Testis (tissue), 5 donors: ENCODE data around the gene EIF4B. TPM values are rescaled to one million over a fixed set of nuclear protein-coding genes. Genes with fewer than 3 reads are reported as not detected.
A peak's percentile ranks its signal among the peaks of the same experiment; 100 is the strongest.

Experiments used
- DNase-seq: peaks from one replicate; pipeline ENCODE4 v3.0.0-alpha.2; 2019
- H3K27ac ChIP-seq, 2 donors: fragments of 200-600 bp; sonication (generic); one replicate each; pipeline ENCODE4 v1.5.1; 2019
- H3K27me3 ChIP-seq: fragments of 200-600 bp; sonication (generic); one replicate; pipeline ENCODE4 v1.5.1; 2019
- H3K36me3 ChIP-seq: fragments of 200-600 bp; sonication (generic); one replicate; pipeline ENCODE4 v1.5.1; 2017; ENCODE audit warnings: low read depth; ENCODE audit errors: missing control alignments
- H3K4me1 ChIP-seq: fragments of 200-600 bp; sonication (generic); one replicate; pipeline ENCODE4 v1.5.1; 2019
- H3K4me3 ChIP-seq, 2 donors: fragments of 200-600 bp; sonication (generic); one replicate each; pipeline ENCODE4 v1.5.1; 2017 to 2019
- H3K9me3 ChIP-seq: fragments of 200-600 bp; sonication (generic); one replicate; pipeline ENCODE4 v1.5.1; 2017
- CTCF ChIP-seq, 3 experiments: fragments of 450-650 bp in 2 of 3; fragments of 200-600 bp in 1 of 3; sonication (generic) in 1 of 3; IDR thresholded peaks; one replicate each; pipeline ENCODE4 v1.5.1; 2016 to 2019; ENCODE audit warnings: antibody characterized with exemption in 3 of 3, mild to moderate bottlenecking in 2 of 3, moderate library complexity in 1 of 3
- POLR2A ChIP-seq: fragments of 450-650 bp; IDR thresholded peaks from one replicate; pipeline ENCODE4 v1.6.1; 2017; ENCODE audit warnings: antibody characterized with exemption, mild to moderate bottlenecking, moderate library complexity
- WGBS, 2 donors: methylation state at CpG; one replicate each; pipeline ENCODE4 v1.1.5; 2018; 5-methylcytosine and 5-hydroxymethylcytosine counted together
- intact Hi-C: fragments of 100-400 bp; cut with DNase I; formaldehyde crosslinking; loops from one replicate; pipeline ENCODE4 v1.15.1; 2023; ENCODE audit warnings: low total_unique reads
- long read RNA-seq, 2 donors: transcript quantifications; one replicate each; lab custom pipeline, GENCODE V29; 2026
- polyA plus RNA-seq: library from polyadenylated mRNA; stranded (reverse); fragments of 350-450 nt; fragmentation: Illumina TruSeq; extraction: RNeasy Lipid Tissue Mini Kit (QIAGEN cat#74804); gene quantifications from one replicate; pipeline ENCODE4 v1.2.3, GENCODE V29; 2014; ENCODE audit warnings: low read depth, low replicate concordance; ENCODE audit not compliant: insufficient read depth
- total RNA-seq, 2 donors: library from RNA; depleted of rRNA; stranded (reverse); fragments of >200 nt; gene quantifications; one replicate each; pipeline ENCODE4 v1.2.3, GENCODE V29; 2016

The EIF4B gene, protein sequence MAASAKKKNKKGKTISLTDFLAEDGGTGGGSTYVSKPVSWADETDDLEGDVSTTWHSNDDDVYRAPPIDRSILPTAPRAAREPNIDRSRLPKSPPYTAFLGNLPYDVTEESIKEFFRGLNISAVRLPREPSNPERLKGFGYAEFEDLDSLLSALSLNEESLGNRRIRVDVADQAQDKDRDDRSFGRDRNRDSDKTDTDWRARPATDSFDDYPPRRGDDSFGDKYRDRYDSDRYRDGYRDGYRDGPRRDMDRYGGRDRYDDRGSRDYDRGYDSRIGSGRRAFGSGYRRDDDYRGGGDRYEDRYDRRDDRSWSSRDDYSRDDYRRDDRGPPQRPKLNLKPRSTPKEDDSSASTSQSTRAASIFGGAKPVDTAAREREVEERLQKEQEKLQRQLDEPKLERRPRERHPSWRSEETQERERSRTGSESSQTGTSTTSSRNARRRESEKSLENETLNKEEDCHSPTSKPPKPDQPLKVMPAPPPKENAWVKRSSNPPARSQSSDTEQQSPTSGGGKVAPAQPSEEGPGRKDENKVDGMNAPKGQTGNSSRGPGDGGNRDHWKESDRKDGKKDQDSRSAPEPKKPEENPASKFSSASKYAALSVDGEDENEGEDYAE
- total RNA-seq (100 to 1,000 TPM; 219 to 305 TPM), polyA plus RNA-seq (249 TPM)
- long read RNA-seq, donor 1, full-length matches to known transcripts: 48 of 106 reads
- long read RNA-seq, donor 1, partial matches to known transcripts: 58 of 106 reads
- long read RNA-seq, donor 1, other reads (novel, unspliced or antisense): 0 of 106 reads
- long read RNA-seq, donor 2, full-length matches to known transcripts: 44 of 79 reads
- long read RNA-seq, donor 2, partial matches to known transcripts: 35 of 79 reads
- long read RNA-seq, donor 2, other reads (novel, unspliced or antisense): 0 of 79 reads

- no peaks in the 10 kb centered on the region for H3K36me3 ChIP-seq
- peak; percentile 100 for DNase-seq
- intact Hi-C loops: no loop called here
- TF ChIP-seq POLR2A (peak; percentile 9), CTCF (IDR thresholded peaks at IDR 0.05) (no peak)
- H3K27me3 ChIP-seq: no peaks in the 10 kb centered on the region
- peaks cover 34% of the 10 kb centered on the region for H3K4me1 ChIP-seq
- H3K27ac ChIP-seq: peak within 1 kb of the TSS; percentile 97 to 98
- H3K9me3 ChIP-seq: no peaks in the 10 kb centered on the region
- WGBS, 2 donors: 0% methylated on average over 59 to 64 of the region's 64 CpGs
- H3K4me3 ChIP-seq: peak within 1 kb of the TSS; percentile 97 to 99
Measured at GRCh38 chr12:53005986-53006809, at the start of gene EIF4B. Gene EIF4B (plus strand): TSS chr12:53006456. CDS start chr12:53006484, 28 bp downstream.

DNA sequence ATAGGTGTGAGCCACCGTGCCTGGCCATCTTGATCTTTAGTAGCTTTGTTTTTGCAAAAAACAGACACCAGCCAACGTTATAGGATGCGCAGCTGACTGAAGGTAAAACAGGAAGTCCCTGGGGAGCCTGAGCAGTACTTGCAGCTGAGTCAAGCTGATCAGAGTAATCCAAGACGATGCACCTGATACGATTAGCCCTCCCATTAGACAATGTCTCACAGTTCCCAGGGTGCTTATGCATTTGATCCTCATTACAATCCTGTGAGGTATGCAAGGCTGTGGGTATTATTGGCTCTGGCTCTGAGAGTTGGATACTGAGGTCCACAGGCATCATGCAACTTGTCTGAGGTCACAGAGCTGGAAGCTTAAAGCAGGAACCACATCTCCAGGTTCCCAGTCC, 49.3 kb upstream of the EIF4B start:
- DNase-seq: no peak
- intact Hi-C loops: no loop called here
- H3K27me3 ChIP-seq: no peaks in the 10 kb centered on the region

GRCh38 chr12:52964556-52965336, 41.5 kb upstream of the EIF4B start:
- WGBS, 2 donors: 37 to 38% methylated on average over 14 to 19 of the region's 19 CpGs
- no peaks in the 10 kb centered on the region for H3K9me3 ChIP-seq
- H3K27me3 ChIP-seq: no peaks in the 10 kb centered on the region
- H3K4me3 ChIP-seq: peak overlapping the region in 1 of 2 donors; percentile 47
- H3K36me3 ChIP-seq: no peaks in the 10 kb centered on the region
- H3K27ac ChIP-seq: no peak overlapping the region
- TF ChIP-seq CTCF (IDR thresholded peaks at IDR 0.05) (no peak), POLR2A (no peak)
- peak; percentile 33 for DNase-seq
- H3K4me1 ChIP-seq: no peaks in the 10 kb centered on the region
- intact Hi-C loops: no loop called here

More for the DNA sequence above, 49.3 kb upstream of the EIF4B start:
- TF ChIP-seq POLR2A (no peak), CTCF (IDR thresholded peaks at IDR 0.05) (no peak)
- H3K4me3 ChIP-seq: no peak overlapping the region
- H3K36me3 ChIP-seq: no peaks in the 10 kb centered on the region
- no peaks in the 10 kb centered on the region for H3K4me1 ChIP-seq
- WGBS, 2 donors: 64 to 81% methylated on average over 5 of the region's 5 CpGs
- H3K9me3 ChIP-seq: no peaks in the 10 kb centered on the region
- H3K27ac ChIP-seq: no peak overlapping the region

DNA sequence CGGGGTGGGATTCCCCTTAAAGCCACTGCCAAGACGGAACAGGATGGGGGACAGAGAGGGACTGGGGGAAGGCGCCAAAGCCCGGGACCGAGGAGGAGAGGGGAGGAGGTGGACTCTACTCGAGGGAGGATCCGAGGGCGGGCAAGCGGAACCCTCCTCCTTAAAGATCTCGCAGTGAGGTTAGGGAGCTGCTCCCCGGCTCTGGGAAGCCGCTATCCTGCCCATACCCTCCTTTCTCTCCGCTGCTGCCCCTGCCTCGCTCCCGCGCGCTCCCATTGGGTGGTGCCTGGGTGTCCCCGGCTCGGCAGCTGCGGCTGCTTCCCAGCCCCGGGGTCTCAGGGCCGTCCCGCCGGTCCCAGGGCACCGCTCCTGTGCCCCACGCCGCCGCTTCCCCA, 40.9 kb upstream of the EIF4B start:
- no peak for TF ChIP-seq POLR2A
- no peak for TF ChIP-seq CTCF (IDR thresholded peaks at IDR 0.05)
- 4% methylated on average over 20 to 28 of the region's 28 CpGs for WGBS, 2 donors
- Histone ChIP-seq H3K4me3 (peak overlapping the region; percentile 20 to 47), H3K27ac (no peak overlapping the region), H3K36me3 (no peaks in the 10 kb centered on the region), H3K27me3 (no peaks in the 10 kb centered on the region), H3K4me1 (no peaks in the 10 kb centered on the region), H3K9me3 (no peaks in the 10 kb centered on the region)
- intact Hi-C loops: no loop called here
- DNase-seq: no peak
